GM12801 (cell line): ENCODE measurements around the gene FRMD5.

Experiments used
- TF ChIP-seq, protein P1 (sequence below): IDR thresholded peaks from one replicate; pipeline ENCODE4 v1.5.1; 2011; ENCODE audit warnings: control low read depth; ENCODE audit not compliant: insufficient read length; ENCODE audit errors: extremely low read depth

FRMD5 gene

GRCh38 chr15:44158111-44158510, 37.0 kb downstream of the FRMD5 start:
- TF ChIP-seq, protein P1, sequence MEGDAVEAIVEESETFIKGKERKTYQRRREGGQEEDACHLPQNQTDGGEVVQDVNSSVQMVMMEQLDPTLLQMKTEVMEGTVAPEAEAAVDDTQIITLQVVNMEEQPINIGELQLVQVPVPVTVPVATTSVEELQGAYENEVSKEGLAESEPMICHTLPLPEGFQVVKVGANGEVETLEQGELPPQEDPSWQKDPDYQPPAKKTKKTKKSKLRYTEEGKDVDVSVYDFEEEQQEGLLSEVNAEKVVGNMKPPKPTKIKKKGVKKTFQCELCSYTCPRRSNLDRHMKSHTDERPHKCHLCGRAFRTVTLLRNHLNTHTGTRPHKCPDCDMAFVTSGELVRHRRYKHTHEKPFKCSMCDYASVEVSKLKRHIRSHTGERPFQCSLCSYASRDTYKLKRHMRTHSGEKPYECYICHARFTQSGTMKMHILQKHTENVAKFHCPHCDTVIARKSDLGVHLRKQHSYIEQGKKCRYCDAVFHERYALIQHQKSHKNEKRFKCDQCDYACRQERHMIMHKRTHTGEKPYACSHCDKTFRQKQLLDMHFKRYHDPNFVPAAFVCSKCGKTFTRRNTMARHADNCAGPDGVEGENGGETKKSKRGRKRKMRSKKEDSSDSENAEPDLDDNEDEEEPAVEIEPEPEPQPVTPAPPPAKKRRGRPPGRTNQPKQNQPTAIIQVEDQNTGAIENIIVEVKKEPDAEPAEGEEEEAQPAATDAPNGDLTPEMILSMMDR = no peak

- TF ChIP-seq, protein P1 = no peak
These were observed 37.4 kb downstream of the FRMD5 start for GRCh38 chr15:44157679-44158078.

DNA sequence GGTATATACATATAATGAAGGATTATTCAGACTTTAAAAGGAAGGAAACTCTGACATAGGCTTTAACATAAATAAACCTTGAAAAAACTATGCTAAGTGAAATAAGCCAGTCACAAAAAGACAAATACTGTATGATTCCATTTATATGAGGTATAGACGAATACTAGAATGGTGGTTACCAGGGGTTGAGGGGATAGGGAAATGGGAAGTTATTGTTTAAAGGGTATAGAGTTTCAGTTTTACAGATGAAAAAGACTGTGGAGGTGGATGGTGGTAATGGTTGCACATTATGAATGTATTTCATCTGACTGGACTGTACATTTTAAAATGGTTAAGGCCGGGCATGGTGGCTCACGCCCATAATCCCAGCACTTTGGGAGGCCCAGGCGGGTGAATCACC, 41.7 kb downstream of the FRMD5 start:
- TF ChIP-seq, protein P1 = no peak

DNA sequence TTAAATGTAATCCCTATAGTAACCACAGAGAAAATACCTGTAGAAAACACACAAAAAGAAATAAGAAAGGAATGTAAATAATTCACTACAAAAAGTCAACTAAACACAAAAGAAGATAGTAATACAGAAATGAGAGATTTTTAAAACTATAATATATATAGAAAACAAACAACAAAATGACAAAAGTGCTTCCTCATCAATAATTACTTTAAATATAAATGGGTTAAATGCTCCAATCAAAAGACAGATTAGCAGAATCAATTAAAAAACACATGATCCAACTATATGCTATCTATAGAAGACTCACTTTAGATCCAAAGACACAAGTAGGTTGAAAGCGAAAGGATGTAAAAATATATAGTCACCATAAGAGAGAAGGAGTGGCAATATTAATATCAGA, 45.8 kb downstream of the FRMD5 start:
- TF ChIP-seq, protein P1 = no peak

DNA sequence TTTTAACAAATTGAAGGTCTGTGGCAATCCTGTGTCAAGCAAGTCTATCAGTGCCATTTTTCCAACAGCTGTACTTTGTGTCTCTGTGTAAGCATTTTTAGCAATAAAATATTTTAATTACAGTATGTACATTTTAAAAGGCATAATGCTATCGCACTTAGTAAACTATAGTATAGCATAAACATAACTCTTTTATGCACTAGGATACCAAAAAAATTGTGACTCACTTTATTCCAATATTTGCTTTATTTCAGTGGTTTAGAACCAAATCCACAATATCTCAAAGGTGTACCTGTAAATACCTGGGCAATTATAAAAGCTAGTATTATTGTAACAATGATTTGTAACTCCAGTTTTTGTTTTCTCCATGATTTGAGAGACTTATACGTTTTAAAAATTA, 46.5 kb downstream of the FRMD5 start:
- TF ChIP-seq, protein P1 = no peak

GRCh38 chr15:44147636-44148035, 47.4 kb downstream of the FRMD5 start:
- TF ChIP-seq, protein P1 = no peak

- TF ChIP-seq, protein P1 = no peak
These were observed 49.6 kb downstream of the FRMD5 start for GRCh38 chr15:44145495-44145894.

DNA sequence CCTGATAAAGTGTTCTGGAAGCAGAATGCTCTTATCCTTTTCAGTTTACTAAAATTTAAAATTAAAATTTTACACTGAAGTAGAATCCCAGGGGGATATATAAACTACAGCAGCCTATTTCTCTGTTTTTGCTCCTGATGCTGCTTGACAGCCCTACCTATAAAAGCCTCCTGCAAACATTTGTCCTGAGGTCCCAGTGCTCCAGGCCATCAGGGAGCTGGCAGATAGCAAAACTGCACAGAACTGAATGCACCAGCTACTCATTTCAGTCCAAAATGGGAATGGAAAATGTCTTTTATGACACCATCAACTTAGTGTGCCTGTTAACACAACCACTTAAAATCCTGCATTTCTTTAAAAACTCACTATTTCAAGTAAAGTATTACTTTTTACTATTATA, 50.1 kb downstream of the FRMD5 start:
- TF ChIP-seq, protein P1 = no peak
